Measurements from ENCODE around the gene ERGIC1.

Gene ERGIC1

DNA sequence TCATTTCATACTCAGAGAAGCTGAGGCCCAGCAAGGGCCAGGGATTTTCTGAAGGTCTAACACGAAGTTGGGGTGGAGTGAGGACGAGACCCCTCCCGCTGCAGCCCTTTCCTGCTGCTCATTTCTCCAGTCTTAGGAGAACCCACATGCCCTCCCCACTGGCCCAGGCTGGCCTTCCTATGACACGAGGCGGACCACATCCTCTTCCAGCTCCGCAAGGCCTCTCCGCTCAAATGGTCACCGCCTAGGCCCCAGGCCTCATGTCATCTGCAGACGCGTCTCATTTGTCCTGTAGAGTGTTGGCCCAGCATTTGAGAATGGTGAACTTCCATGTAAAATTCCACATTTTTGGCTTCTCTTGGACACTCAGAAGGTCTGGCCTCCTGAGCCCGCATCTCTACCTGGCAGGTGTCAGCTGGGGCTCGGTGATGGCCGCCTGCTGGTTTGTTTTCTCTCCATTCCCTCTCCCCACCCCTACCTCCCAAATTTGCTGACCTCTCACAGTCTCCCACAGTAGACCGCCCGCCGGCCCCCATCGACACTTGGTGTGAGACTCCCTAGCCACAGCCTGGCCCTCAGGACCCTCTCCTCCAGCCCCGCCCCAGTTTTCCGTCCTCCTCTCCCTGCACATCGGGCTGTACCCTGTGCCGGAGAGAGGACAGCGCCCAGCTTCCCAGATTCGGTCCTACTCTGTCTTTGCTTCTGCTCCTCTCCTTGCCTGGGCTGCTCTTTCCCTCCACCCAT is 51.7 kb downstream of the ERGIC1 start:
- no peak for TF ChIP-seq CTCF (IDR thresholded peaks at IDR 0.05)
- Histone ChIP-seq H3K36me3 (ENCODE audit: control insufficient read depth, insufficient read depth, low read length) (no peaks in the 10 kb centered on the region), H3K27ac (no peak overlapping the region), H3K79me2 (peaks cover 26% of the 10 kb centered on the region), H3K4me3 (ENCODE audit: low read depth, low read length) (no peak overlapping the region), H3K27me3 (ENCODE audit: control insufficient read depth, insufficient read depth, low read length) (no peaks in the 10 kb centered on the region), H2AFZ (no peak overlapping the region), H3K4me2 (ENCODE audit: low read length) (no peak overlapping the region), H3K4me1 (no peaks in the 10 kb centered on the region), H3K9me3 (ENCODE audit: control insufficient read depth, low read length) (no peaks in the 10 kb centered on the region), H3K9ac (no peak overlapping the region)

- Histone ChIP-seq H3K9me3 (ENCODE audit: control insufficient read depth, low read length) (no peaks in the 10 kb centered on the region), H3K4me2 (ENCODE audit: low read length) (no peak overlapping the region), H3K4me3 (ENCODE audit: low read depth, low read length) (no peak overlapping the region), H2AFZ (no peak overlapping the region), H3K36me3 (ENCODE audit: control insufficient read depth, insufficient read depth, low read length) (no peaks in the 10 kb centered on the region), H3K79me2 (peaks cover 24% of the 10 kb centered on the region), H3K9ac (no peak overlapping the region), H3K27ac (peak overlapping the region; percentile 16), H3K27me3 (ENCODE audit: control insufficient read depth, insufficient read depth, low read length) (no peaks in the 10 kb centered on the region), H3K4me1 (no peaks in the 10 kb centered on the region)
- TF ChIP-seq CTCF (IDR thresholded peaks at IDR 0.05) = no peak
Measured at GRCh38 chr5:172886476-172886875, 52.4 kb downstream of the ERGIC1 start.

- peaks cover 23% of the 10 kb centered on the region for H3K79me2 ChIP-seq
- no peak overlapping the region for H3K4me3 ChIP-seq (ENCODE audit: low read depth, low read length)
- H3K4me2 ChIP-seq (ENCODE audit: low read length) = no peak overlapping the region
- H2AFZ ChIP-seq = no peak overlapping the region
- no peaks in the 10 kb centered on the region for H3K36me3 ChIP-seq (ENCODE audit: control insufficient read depth, insufficient read depth, low read length)
- no peaks in the 10 kb centered on the region for H3K9me3 ChIP-seq (ENCODE audit: control insufficient read depth, low read length)
- H3K4me1 ChIP-seq = no peaks in the 10 kb centered on the region
- no peak for TF ChIP-seq CTCF (IDR thresholded peaks at IDR 0.05)
- H3K27me3 ChIP-seq (ENCODE audit: control insufficient read depth, insufficient read depth, low read length) = no peaks in the 10 kb centered on the region
- no peak overlapping the region for H3K9ac ChIP-seq
- H3K27ac ChIP-seq = peak overlapping the region; percentile 16
Measured at GRCh38 chr5:172886974-172887501, 53.0 kb downstream of the ERGIC1 start.

GRCh38 chr5:172887692-172888091 is 53.6 kb downstream of the ERGIC1 start:
- no peak overlapping the region for H3K9ac ChIP-seq
- no peak overlapping the region for H3K4me3 ChIP-seq (ENCODE audit: low read depth, low read length)
- no peaks in the 10 kb centered on the region for H3K4me1 ChIP-seq

More at GRCh38 chr5:172887692-172888091, 53.6 kb downstream of the ERGIC1 start:
- Histone ChIP-seq H3K36me3 (ENCODE audit: control insufficient read depth, insufficient read depth, low read length) (no peaks in the 10 kb centered on the region), H3K79me2 (peaks cover 22% of the 10 kb centered on the region), H2AFZ (no peak overlapping the region), H3K27ac (peak overlapping the region; percentile 16), H3K9me3 (ENCODE audit: control insufficient read depth, low read length) (no peaks in the 10 kb centered on the region), H3K27me3 (ENCODE audit: control insufficient read depth, insufficient read depth, low read length) (no peaks in the 10 kb centered on the region), H3K4me2 (ENCODE audit: low read length) (no peak overlapping the region)
- no peak for TF ChIP-seq CTCF (IDR thresholded peaks at IDR 0.05)

All from parathyroid adenoma (tissue), 2 donors.